Measurements from ENCODE around the gene TMPRSS4. TPM values are rescaled to one million over a fixed set of nuclear protein-coding genes. Genes with fewer than 3 reads are reported as not detected.
A peak's percentile ranks its signal among the peaks of the same experiment; 100 is the strongest.

TMPRSS4 gene
- total and polyA plus RNA-seq, 9 of the 15 experiments (the other 6 are each of a cell fraction or from before 2014, with no cell fraction given) = 4.0 to 10.0 (median 5.6) TPM

DNA sequence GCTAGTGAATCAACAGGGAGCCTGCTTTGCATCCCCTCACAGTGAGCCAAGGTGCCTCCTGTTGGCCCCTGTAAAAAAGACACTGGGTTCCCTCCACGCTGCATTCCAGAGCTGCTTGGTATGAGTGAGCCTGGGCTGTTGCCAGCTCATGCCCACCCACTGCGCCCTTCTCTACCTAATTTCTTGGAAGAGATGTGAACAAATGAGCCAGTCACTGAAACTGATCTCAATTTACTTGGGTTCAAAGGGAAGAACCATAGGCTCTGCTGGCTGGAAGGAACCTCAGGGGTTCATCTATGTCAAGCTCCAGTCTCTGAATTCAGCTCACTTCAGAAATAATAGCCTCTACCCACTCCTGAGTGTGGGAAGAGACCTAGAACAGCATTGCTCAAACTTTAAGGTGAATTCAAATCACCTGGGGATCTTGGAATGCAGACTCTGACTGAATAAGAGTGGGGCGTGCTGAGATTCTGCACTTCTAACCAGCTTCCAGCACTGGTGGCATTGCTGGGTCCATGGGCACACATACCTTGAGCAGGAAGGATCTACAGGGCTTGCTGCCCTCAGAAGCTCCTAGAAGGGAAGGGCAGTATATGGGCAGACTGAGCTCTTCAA lies 5.4 kb upstream of the TMPRSS4 start:
- BruUV-seq (replicated peaks) = no TSS peak
- Histone ChIP-seq H3K36me3 (ENCODE audit: control insufficient read depth, insufficient read depth, low read length) (no peaks in the 10 kb centered on the region), H3K79me2 (ENCODE audit: control insufficient read depth, insufficient read depth, low read length) (no peaks in the 10 kb centered on the region), H3K4me1 (replicated peaks in 1 of 2; ENCODE audit: control insufficient read depth in 2 of 2, insufficient read depth in 2 of 2, low read length in 2 of 2) (peaks cover 15 to 25% of the 10 kb centered on the region in 2 experiments; a peak in 4 of 5 replicates), H3K4me3 (no peak overlapping the region), H3K9me1 (ENCODE audit: control insufficient read depth, insufficient read depth, low read length) (peaks cover 4% of the 10 kb centered on the region), H2AFZ (ENCODE audit: low read depth, low read length) (no peak overlapping the region), H3K9ac (ENCODE audit: insufficient read depth in 1 of 2, low read depth in 2 of 2, low read length in 2 of 2) (no peak overlapping the region), H3K27ac (ENCODE audit: extremely low read depth, low read depth, low read length) (no peak overlapping the region), H3K27me3 (ENCODE audit: control insufficient read depth in 2 of 2, insufficient read depth in 2 of 2, low read length in 2 of 2) (peaks cover 6 to 10% of the 10 kb centered on the region in 2 experiments; a peak in 3 of 5 replicates), H3K4me2 (ENCODE audit: insufficient read depth, low read length) (no peak overlapping the region), H3K9me3 (replicated peaks; ENCODE audit: control insufficient read depth, insufficient read depth, low read depth, low read length) (no peaks in the 10 kb centered on the region), H4K20me1 (replicated peaks; ENCODE audit: control insufficient read depth, insufficient read depth, low read length) (peaks cover 3% of the 10 kb centered on the region; the same call in 1 of the 2 replicates)
- ATAC-seq (no peak), DNase-seq (ENCODE audit: extremely low read depth in 1 of 4, low spot score in 3 of 4) (no peak), FAIRE-seq (no peak)
- intact Hi-C loops (cut with micrococcal nuclease) = no loop called here
- ChIA-PET CTCF (ENCODE audit: low intra/inter-chr PET ratio) (no interaction called here), POLR2A (interaction anchor here (0.7 to 1.1 kb wide), 5 partner anchors 9 to 231 kb away, joined by 3 to 4 read pairs (median 3); no protein-coding TSS in a partner anchor)
- WGBS (ENCODE audit: insufficient coverage, low coverage, missing lambda C conversion rate) = 39% methylated on average over 3 of the region's 3 CpGs
- no peak for TF ChIP-seq SMAD1 (IDR thresholded peaks at IDR 0.05; ENCODE audit: low read depth, low read length, partially characterized antibody)
- in situ Hi-C loops (cut with MboI) = no loop called here

- Histone ChIP-seq H3K27ac (ENCODE audit: extremely low read depth, low read depth, low read length) (no peak overlapping the region), H3K27me3 (ENCODE audit: control insufficient read depth in 2 of 2, insufficient read depth in 2 of 2, low read length in 2 of 2) (peaks cover 0 to 16% of the 10 kb centered on the region in 2 experiments; a peak in 3 of 5 replicates), H3K9me3 (replicated peaks; ENCODE audit: control insufficient read depth, insufficient read depth, low read depth, low read length) (no peaks in the 10 kb centered on the region), H4K20me1 (replicated peaks; ENCODE audit: control insufficient read depth, insufficient read depth, low read length) (peaks cover 3% of the 10 kb centered on the region; the same call in 1 of the 2 replicates), H3K9ac (ENCODE audit: insufficient read depth in 1 of 2, low read depth in 2 of 2, low read length in 2 of 2) (peak overlapping the region in 1 of 2 experiments; percentile 67; a peak in 1 of 4 replicates), H3K79me2 (ENCODE audit: control insufficient read depth, insufficient read depth, low read length) (no peaks in the 10 kb centered on the region), H3K36me3 (ENCODE audit: control insufficient read depth, insufficient read depth, low read length) (no peaks in the 10 kb centered on the region), H3K9me1 (ENCODE audit: control insufficient read depth, insufficient read depth, low read length) (peaks cover 4% of the 10 kb centered on the region), H3K4me2 (ENCODE audit: insufficient read depth, low read length) (no peak overlapping the region), H2AFZ (ENCODE audit: low read depth, low read length) (no peak overlapping the region), H3K4me3 (no peak overlapping the region), H3K4me1 (replicated peaks in 1 of 2; ENCODE audit: control insufficient read depth in 2 of 2, insufficient read depth in 2 of 2, low read length in 2 of 2) (peaks cover 15 to 27% of the 10 kb centered on the region in 2 experiments; a peak in 4 of 5 replicates)
- 37% methylated on average over 8 of the region's 9 CpGs for WGBS (ENCODE audit: insufficient coverage, low coverage, missing lambda C conversion rate)
- ATAC-seq (peak; percentile 37; the same call in 2 of the 3 replicates), DNase-seq (ENCODE audit: extremely low read depth in 1 of 4, low spot score in 3 of 4) (no peak), FAIRE-seq (no peak)
- in situ Hi-C loops (cut with MboI) = no loop called here
- ChIA-PET CTCF (ENCODE audit: low intra/inter-chr PET ratio) (no interaction called here), POLR2A (interaction anchor here (0.7 to 1.2 kb wide), 4 partner anchors 11 to 23 kb away, joined by 3 to 4 read pairs (median 3); no protein-coding TSS in a partner anchor)
- no TSS peak for BruUV-seq (replicated peaks)
- intact Hi-C loops (cut with micrococcal nuclease) = no loop called here
- TF ChIP-seq ZNF740 (CRISPR knock-in tag; IDR thresholded peaks at IDR 0.05) (no peak), ZNF740 (tag; IDR thresholded peaks at IDR 0.05) (no peak), NCOA2 (IDR thresholded peaks at IDR 0.05; ENCODE audit: partially characterized antibody in 2 of 2) (no peak), C11orf30 (IDR thresholded peaks at IDR 0.05; ENCODE audit: low read depth) (no peak), ZNF263 (CRISPR knock-in tag; IDR thresholded peaks at IDR 0.05; ENCODE audit: borderline replicate concordance) (no peak), ZNF778 (CRISPR knock-in tag; IDR thresholded peaks at IDR 0.05) (no peak), ZEB2 (IDR thresholded peaks at IDR 0.05) (no peak), NR2F6 (CRISPR knock-in tag; IDR thresholded peaks at IDR 0.05) (no peak), SMAD4 (CRISPR knock-in tag; conservative IDR thresholded peaks at IDR 0.05) (no peak), BRD4 (IDR thresholded peaks at IDR 0.05) (no peak), CCNT2 (IDR thresholded peaks at IDR 0.05; ENCODE audit: borderline replicate concordance, extremely low read depth, insufficient read length, low read depth, low read length) (no peak)
- TF ChIP-seq, protein P1, sequence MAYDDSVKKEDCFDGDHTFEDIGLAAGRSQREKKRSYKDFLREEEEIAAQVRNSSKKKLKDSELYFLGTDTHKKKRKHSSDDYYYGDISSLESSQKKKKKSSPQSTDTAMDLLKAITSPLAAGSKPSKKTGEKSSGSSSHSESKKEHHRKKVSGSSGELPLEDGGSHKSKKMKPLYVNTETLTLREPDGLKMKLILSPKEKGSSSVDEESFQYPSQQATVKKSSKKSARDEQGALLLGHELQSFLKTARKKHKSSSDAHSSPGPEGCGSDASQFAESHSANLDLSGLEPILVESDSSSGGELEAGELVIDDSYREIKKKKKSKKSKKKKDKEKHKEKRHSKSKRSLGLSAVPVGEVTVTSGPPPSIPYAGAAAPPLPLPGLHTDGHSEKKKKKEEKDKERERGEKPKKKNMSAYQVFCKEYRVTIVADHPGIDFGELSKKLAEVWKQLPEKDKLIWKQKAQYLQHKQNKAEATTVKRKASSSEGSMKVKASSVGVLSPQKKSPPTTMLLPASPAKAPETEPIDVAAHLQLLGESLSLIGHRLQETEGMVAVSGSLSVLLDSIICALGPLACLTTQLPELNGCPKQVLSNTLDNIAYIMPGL (CRISPR knock-in tag; IDR thresholded peaks at IDR 0.05) = no peak
Observed at GRCh38 chr11:118073554-118073953, 3.3 kb upstream of the TMPRSS4 start.
